SKM-1 (cell line): ENCODE measurements around the gene ZNF319.

Source experiments
- DNase-seq: peaks from one replicate; lab custom pipeline; 2025; ENCODE audit not compliant: unreplicated experiment; lab: John Stamatoyannopoulos, UW

ZNF319 gene

DNA sequence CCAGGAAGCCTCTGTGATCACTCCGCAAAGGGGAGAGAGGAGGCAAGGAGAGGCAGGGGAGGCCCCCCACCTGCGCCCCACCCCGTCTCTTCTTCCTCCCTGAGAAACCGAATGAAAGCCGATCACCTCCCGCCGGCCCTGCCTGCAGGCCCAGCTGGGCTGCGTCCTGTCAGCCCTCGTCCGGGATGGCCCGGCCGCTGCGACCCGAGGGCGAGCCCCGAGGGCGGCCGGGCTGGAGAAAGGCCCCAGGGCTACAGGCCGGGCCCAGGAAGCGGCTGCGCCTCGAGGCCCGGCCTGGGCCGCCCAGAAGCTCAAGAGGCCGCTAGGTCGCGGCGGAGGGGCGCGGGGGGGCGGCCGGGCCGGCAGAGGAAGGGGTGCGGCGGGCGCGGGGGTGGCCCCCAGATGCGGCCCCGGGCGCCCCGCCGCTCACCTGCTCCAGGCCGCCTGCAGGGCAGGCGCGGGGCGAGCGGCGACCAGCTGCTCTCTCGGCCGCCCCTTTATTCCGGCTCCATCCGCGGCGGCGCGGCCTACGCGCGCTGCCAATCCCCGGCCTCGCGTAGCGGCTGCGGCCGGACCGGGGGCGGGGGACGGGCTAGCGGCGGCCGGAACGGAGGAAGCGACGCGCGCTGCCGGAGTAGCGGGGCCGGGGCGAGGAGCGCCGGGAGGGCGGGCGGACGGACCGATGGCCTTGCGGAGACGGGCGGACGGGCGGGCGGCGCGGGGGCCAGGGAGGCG is at the start of gene ZNF319:
Gene ZNF319 (minus strand): TSS at position 702 of the 735 bp plus-strand sequence. CDS start 2,407 bp downstream, outside the sequence.
- DNase-seq, result no peak

DNA sequence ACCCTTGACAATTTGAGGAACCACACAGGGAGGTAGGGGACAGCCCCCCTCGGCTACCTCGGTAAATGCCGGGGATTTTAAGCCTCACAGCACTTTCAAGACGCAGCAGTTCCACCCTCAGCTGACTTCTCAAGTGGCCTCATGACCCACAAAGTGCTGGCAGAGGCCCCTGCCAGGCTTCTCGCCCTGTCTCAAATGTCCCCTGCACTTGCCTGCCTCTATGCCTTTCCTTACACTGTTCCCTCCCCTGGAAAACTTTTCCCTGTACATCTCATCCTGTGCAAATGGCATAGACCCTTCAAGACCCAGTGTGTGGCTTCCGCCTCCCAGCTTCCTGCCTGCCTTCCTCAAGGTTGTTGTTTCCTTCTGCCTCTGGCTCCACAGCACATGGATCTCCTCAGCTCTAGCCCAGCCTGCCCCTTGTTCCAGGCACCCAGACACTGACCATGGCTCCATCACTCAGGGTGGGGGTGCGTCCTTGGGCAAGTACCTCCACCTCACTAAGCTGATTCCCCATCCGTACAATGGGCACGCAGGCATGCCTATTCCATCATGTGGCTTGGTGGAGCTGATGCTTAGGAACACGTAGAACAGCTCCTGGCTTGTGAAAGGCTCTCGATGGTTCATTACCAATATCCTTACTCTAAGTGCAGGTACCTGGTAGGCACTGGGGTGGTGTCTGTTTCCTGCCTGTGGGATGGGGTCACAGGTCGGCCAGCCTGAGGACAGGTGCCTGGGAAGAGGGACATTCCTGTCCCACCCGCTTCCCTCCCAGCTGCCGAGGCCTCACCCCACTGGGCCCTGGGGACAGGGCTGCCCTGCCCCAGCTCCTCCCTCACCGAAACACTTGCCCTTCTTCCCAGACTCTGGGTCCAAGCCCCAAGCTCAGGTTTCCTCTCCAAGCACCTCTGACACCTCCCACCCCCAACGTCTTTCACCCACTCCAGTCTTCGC is 49.0 kb upstream of the ZNF319 start:
- DNase-seq, result no peak

DNA sequence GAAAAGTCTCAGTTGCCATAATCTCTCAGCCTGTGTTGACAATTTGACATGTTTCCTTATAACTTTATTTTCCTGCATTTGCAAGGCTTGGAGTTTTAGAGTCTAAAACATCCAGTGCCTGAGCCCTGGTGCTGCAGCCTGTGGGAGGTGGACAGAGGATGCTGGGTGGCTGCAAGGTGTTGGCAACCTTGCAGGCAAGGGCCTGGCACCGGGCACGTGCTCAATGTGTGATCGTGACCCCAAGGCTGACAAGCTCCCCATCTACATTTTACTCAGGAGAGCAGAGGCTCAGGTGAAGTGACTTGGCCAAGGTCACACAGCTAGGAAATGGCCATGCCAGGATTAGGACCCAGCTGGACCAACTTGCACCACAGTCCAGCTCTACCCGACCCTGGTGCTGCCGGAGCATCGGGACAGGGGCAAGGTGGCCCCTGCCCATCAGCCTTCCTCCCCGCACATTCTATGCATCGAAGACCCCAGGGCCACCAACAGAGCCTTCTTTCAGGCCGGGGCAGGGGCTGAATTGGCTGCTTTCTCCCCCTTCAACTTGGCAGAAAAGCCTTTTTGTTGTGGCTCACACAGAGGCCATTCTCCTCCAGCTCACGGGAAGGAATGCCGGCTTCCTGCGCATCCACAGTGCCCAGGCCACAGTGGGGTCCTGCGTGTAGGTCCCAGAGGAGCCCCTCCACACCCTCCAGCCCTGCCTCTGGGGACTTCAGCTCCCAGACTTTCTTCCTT is 48.2 kb upstream of the ZNF319 start:
- no peak for DNase-seq

DNA sequence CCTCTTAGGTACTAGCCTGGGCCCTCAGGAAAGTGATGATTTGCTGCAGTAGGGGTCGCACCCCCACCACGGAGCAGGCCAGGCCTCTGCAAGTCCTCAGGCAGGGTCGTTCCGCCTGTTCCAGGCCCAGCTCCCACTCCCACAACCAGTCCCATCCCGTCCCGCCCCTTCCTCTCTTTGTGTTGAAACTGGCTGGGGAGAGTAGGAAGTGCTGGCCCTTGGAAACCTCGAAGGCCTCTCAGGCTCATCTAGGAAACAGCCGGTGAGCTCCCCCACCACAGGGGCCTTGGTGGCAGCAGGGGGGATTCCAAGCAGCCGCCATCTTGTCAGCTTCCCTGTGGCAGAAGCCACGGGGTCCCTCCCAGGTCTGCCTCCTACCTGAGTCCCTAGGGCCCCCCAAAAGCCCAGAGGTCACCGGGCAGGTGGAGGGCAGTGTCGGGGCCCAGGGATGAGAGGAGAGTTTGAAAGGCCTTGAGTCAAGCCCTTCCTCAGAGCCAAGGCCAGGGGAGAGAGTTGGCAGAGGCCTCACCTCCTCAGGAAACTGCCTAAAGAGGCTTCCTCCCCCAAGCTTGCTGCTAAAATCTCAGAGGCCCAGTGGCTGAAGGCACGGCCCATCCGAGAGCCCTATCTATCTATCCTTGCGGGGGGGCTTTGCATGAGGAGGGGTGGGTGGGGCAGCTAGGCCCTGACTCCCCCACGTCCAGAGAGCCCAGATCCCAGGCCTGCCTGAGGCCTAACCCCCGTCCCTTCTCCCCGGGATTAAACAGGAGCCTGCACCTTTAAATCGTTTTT is 47.3 kb upstream of the ZNF319 start:
- DNase-seq, result no peak

DNA sequence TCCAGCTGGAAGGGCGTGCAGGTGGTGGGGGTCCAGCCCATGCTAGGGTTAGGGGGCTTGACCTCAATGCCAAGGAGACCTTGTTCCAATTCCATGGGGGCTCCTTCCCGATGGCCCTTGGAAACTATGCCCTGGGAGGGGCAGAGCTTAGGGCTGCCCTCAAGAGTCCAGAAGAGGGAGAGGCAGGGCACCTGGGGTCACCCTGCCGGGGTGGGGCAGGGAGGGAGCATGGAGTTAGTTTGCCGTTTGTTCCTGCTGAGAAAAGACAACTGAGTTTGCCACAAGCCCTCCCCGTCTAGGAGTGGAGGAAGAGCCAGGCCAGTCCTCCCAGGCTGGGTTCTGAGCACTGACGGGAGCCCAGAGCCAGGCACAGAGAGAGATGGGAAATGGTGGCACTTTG is 46.5 kb upstream of the ZNF319 start:
- DNase-seq, result no peak

DNA sequence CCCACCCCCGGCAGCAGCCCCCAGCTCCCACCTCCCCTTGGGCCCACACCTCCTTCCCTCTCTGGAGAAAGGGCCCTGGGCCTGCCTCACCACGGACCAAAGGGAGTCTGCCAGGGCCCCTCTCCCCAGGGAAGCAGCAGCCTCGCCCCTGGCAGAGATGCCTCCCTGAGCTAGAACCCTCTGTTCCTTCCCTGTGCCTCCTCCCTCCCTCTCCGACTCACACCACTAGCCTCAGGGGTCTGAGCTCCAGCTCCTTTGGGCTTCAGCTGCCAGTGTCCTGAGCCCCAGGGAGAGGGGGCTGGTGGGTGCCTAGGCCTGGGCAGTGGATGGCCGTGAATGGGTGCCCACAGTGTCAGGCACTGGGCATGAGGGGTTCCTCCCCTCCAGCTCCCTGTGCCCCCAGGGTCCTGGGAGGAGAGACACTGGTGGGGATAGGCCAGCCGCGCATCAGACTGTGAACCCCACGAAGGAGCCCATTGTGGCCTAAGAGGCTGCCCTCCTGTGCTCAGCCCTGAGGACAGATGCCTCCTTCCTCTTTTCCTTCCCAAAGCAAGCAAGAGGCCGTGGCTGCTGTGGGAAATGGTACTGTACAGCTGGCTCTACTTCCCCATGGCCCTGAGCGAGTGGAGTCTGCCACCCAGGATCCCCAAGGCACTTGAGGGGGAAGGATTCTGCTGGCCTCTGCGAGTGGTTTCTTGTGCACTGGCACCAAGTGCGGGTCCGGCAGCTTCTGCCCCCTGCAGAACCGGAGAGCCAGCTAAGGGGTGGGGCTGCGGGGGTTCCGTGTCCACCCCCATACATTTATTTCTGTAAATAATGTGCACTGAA is 45.8 kb upstream of the ZNF319 start:
- peak; percentile 75 for DNase-seq

DNA sequence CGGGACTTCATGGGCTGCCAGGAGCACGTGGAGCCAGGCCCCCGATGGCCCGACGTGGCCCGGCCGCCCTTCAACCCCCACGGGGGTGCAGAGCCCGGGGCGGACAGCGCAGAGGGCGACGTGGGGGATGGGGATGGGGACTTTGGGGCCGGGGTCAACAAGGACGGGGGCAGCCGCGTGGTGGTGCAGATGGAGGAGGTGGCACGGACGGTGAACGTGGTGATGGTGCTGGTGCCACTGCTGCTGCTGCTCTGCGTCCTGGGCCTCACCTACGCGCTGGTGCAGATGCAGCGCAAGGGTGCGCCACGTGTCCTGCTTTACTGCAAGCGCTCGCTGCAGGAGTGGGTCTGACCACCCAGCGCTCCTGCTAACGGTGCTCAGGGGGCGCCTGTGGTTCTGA is 44.6 kb upstream of the ZNF319 start:
- no peak for DNase-seq

DNA sequence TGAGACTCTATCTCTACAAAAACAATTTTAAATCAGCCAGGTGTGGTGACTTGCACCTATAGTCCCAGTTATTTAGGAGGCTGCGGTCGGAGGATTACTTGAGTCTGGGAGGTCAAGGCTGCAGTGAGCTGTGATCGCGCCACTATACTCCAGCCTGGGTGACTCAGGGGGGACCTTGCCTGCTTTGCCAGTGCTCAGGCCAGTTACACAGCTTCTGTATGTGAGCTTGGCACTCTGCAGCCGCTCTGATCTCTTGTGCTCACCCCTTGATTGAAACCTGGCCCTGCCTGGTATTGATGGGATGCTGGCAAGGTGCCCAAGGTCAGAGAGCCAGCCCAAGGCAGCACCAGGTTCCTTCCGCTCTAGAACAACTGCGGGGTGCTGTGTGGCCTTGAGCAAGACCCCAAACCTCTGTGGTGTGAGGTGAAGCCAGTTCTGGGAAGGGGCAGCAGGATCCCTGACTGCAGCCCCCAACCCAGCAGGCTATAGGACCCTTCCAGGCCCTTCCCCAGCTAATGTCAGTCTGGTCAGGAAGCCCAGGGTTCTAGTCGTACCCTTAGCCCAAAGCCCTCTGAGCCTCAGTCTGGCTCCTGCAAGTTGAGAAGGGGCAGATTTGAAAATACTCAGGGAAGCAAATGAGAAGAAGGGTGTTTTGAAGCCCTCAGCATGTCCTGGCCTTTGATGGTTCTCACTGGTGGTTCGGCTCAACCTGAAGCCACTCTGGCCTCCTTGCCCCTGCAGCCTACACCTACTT is 44.0 kb upstream of the ZNF319 start:
- no peak for DNase-seq

DNA sequence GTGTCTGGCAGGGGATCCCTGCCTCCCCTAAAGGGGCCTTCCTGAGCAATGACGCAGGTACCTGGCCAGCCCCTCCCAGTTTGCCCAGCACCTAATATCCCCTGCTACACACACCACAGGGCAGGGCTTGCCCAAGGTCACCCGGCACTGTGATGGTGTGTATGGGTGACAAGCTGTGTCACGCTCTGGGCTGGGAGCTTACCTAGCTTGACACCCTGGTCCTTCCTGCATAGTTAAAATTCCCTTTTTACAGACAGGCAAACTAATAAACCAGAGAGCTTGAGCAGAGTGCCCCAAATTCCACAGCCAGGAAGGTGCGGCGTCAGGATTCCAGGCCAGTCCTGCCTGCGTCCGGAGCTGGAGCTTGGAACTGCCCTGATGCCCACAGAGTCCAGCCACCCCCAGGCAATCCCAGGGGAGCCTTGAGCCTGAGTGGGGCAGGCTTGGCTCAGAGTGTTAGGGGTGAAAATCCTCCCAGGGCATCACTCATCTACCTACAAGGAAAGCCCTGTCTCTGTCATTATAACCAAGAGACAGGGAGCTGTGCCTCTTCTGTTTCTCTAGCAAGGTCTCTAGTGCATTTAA is 43.2 kb upstream of the ZNF319 start:
- no peak for DNase-seq

DNA sequence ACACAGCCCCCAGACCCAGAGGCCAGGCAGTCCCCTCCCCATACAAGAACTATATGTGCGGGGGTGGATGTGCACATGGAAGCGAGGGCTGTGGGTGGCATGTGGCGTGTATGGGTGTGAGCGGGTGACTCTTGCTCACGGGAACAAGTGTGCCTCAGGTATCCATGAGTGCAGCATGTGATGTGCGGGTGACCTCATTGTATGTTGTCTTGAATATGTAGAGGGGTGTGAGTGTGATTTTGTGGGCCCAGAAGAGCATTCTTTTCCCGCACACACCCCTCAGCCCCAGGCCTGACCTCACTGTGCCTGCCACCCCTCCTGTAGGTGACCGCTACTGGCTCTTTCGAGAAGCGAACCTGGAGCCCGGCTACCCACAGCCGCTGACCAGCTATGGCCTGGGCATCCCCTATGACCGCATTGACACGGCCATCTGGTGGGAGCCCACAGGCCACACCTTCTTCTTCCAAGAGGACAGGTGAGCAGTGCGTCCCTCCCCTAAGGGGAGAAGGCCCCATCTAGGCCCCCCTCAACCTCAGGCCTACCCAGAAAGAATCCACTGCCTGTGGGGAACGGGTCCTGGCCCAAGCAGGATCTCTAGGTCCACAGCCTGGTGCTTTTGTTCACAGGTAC is 42.5 kb upstream of the ZNF319 start:
- no peak for DNase-seq

DNA sequence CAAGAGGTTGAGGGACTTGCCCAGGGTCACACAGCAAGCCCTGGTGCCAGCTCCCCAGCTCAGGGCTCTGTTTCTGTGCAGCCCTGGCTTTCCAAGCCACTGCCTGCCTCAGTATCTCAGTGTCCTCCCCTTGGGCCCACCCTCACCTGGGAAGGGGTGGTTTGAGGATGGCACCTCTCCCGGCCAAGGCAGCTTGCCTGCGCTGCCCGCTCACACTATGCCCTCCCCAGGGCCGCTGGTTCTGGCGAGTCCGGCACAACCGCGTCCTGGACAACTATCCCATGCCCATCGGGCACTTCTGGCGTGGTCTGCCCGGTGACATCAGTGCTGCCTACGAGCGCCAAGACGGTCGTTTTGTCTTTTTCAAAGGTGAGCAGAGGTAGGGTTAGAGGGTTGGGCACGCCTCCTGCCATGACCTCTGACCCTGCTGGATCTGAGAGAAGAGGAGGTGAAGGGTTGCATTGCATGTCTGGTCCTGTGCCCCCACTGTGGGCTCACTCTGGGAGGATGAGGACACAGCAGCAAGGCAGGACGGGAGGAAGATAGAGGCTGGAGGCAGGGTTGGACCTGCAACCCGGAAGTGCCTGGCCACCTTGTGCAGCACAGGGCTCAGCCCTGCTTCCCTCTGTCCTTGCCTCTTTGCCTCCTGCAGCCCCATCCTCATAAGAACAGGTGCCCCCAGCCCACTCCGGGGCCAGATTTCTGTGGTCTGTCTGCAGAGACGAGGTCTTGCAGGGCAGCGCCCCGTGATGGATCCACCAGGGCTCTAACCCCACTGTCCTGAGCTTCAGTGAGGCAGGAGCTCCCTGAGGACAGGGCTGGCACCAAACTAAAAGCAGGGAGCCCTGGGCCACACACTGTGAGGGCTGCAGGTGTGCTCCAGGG is 41.8 kb upstream of the ZNF319 start:
- DNase-seq, result no peak

DNA sequence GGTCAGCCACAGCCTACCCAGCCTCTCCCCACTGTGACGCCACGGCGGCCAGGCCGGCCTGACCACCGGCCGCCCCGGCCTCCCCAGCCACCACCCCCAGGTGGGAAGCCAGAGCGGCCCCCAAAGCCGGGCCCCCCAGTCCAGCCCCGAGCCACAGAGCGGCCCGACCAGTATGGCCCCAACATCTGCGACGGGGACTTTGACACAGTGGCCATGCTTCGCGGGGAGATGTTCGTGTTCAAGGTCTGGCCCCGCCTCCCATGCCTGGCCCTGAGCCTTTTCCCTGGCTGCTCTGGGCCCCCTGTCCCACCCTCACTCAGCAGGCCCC is 41.1 kb upstream of the ZNF319 start:
- DNase-seq, result no peak

DNA sequence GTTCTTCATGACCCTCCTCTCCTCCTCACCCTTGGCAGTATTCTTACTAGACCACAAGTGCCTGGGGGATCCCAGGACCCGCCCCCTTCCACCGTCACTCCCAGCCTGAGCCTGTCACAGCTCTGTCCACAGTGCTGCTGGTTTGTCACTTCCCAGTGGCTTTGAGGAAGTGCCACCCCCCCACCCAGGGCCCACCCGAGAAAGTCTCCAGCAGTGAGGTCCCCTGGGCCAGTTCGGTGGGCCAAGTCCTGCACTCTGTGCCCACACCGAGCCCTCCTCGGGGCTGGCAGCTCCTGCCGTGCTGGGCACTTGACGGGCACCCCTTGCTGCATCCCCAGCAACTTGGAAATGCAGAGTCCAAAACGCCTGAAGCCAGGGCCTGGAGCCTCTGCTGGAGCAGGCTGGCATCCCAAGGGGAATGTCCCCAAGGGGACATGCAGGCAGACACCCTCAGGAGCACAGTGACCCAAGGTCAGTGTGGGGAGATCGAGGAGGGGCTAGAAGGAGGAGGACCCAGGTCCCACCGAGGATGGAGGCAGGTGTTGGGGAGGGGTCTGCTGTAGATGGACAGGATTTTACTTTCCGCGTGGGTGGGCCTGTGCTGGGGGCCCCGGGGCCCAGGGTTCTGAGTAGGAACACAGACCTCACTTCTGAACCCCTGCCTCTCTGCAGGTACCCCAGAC is 40.6 kb upstream of the ZNF319 start:
- DNase-seq, result no peak

DNA sequence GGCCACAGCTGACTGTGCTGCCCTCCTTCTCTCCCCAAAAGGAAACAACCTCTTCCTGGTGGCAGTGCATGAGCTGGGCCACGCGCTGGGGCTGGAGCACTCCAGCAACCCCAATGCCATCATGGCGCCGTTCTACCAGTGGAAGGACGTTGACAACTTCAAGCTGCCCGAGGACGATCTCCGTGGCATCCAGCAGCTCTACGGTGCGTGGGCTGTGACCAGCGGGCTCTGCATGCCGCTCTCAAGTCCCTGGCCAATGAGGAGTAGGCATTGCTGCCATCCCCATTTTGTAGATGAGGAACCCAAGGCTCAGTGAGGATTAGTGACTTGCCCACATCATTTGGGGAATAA is 40.0 kb upstream of the ZNF319 start:
- no peak for DNase-seq

DNA sequence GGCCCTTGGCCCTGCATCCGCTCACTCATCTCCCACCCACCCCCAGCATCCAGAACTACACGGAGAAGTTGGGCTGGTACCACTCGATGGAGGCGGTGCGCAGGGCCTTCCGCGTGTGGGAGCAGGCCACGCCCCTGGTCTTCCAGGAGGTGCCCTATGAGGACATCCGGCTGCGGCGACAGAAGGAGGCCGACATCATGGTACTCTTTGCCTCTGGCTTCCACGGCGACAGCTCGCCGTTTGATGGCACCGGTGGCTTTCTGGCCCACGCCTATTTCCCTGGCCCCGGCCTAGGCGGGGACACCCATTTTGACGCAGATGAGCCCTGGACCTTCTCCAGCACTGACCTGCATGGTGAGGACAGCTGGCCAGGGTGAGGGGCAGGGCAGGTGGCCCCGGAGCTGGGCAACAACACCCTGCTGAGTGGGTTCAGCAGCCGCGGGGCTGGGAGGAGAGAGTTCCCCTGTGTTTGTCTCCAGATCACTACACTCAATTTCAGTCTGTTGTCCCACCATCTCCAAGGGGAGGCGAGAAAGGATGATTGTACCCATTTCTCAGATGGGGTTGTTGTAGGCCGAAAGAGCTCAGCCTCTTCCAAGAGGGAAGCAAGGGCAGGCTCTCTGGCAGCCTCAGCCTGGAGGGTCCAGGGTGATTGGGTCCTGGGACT is 39.5 kb upstream of the ZNF319 start:
- DNase-seq, result no peak

DNA sequence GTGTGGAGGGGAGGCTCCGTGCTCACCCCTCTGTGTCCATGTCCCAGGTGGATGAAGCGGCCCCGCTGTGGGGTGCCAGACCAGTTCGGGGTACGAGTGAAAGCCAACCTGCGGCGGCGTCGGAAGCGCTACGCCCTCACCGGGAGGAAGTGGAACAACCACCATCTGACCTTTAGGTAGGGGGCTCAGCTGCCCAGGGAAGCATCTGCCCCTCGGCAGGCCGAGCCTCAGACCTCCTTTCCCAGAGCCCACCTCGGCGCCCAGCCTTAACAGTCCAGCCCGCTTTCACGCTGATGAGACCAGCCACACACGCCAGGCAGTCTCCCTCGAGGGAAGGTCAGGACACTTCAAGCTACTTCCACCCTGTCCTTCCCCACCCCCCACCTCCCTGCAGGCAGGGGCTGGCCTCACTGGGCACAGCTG is 37.8 kb upstream of the ZNF319 start:
- DNase-seq, result no peak
